PC-3 (cell line): ENCODE data around the gene PGBD4. TPM values are rescaled to one million over a fixed set of nuclear protein-coding genes. Genes with fewer than 3 reads are reported as not detected.

Source experiments
- ATAC-seq: fragments of 200-7000 bp; cut with Tn5 transposase; 2 replicates; pipeline ENCODE4 v1.9.1; 2020; ENCODE audit warnings: mild to moderate bottlenecking, moderate library complexity
- BruUV-seq: library from RNA; stranded (reverse); fragments of 400-500 nt; replicated peaks from 2 replicates; lab custom pipeline; 2021; lab: Mats Ljungman, UMichigan
- CTCF ChIA-PET: fragments of 300-600 bp; sonication (Branson Sonifier 250); formaldehyde crosslinking; loops from one replicate; lab custom pipeline; 2022; ENCODE audit warnings: antibody characterized with exemption; lab: Charles Lee
- POLR2A ChIA-PET: fragments of 300-600 bp; sonication (Branson Sonifier 250); formaldehyde crosslinking; loops from one replicate; lab custom pipeline; 2022; ENCODE audit warnings: antibody characterized with exemption; ENCODE audit not compliant: unreplicated experiment; lab: Charles Lee
- DNase-seq: peaks from one replicate; pipeline ENCODE4 v3.0.0-alpha.2; 2015
- H2AFZ ChIP-seq: fragments of 300-600 bp; sonication (generic); 2 replicates; pipeline ENCODE4 v1.6.0; 2016; ENCODE audit warnings: antibody characterized with exemption, low read length
- H3F3A ChIP-seq: fragments of 300-600 bp; sonication (generic); one replicate; pipeline ENCODE4 v1.6.0; 2017; ENCODE audit warnings: antibody characterized with exemption, low read length, control low read depth, mild to moderate bottlenecking; ENCODE audit not compliant: unreplicated experiment
- H3K27ac ChIP-seq: fragments of 300-600 bp; sonication (generic); 2 replicates; pipeline ENCODE4 v1.5.1; 2016; ENCODE audit warnings: mild to moderate bottlenecking, low read length
- H3K27me3 ChIP-seq: fragments of 300-600 bp; sonication (generic); 2 replicates; pipeline ENCODE4 v1.6.1; 2016; ENCODE audit warnings: low read length, mixed read lengths
- H3K36me3 ChIP-seq: fragments of 300-600 bp; sonication (generic); 2 replicates; pipeline ENCODE4 v1.6.1; 2016; ENCODE audit warnings: low read depth, mixed run types, low read length, mixed read lengths
- H3K4me1 ChIP-seq: fragments of 300-600 bp; sonication (generic); 2 replicates; pipeline ENCODE4 v1.5.1; 2016; ENCODE audit warnings: low read length; ENCODE audit not compliant: insufficient read depth
- H3K4me2 ChIP-seq: fragments of 300-600 bp; sonication (generic); 2 replicates; pipeline ENCODE4 v1.6.0; 2016; ENCODE audit warnings: low read length
- H3K4me3 ChIP-seq: fragments of 300-600 bp; sonication (generic); 2 replicates; pipeline ENCODE4 v1.5.1; 2016; ENCODE audit warnings: mild to moderate bottlenecking, low read length, mixed read lengths
- H3K79me2 ChIP-seq: fragments of 300-600 bp; sonication (generic); 2 replicates; pipeline ENCODE4 v1.6.1; 2017; ENCODE audit warnings: low read length, mixed read lengths
- H3K9ac ChIP-seq: fragments of 300-600 bp; sonication (generic); 2 replicates; pipeline ENCODE4 v1.6.0; 2016; ENCODE audit warnings: mild to moderate bottlenecking, low read length
- H3K9me2 ChIP-seq: fragments of 300-600 bp; sonication (generic); replicated peaks from 2 replicates; pipeline ENCODE4 v1.6.1; 2016; ENCODE audit warnings: mixed run types, low read length, mixed read lengths
- H3K9me3 ChIP-seq: fragments of 300-600 bp; sonication (generic); 2 replicates; pipeline ENCODE4 v1.6.1; 2016; ENCODE audit warnings: low read length, mixed read lengths
- H4K20me1 ChIP-seq: fragments of 300-600 bp; sonication (generic); 2 replicates; pipeline ENCODE4 v1.6.1; 2016; ENCODE audit warnings: low read length, mixed read lengths
- CTCF ChIP-seq: fragments of 300-600 bp; sonication (generic); conservative IDR thresholded peaks from 2 replicates; pipeline ENCODE4 v1.5.1; 2017; ENCODE audit warnings: antibody characterized with exemption, low read depth, mild to moderate bottlenecking, low read length
- EZH2 ChIP-seq: fragments of 300-600 bp; sonication (generic); IDR thresholded peaks from one replicate; pipeline ENCODE4 v1.6.1; 2017; ENCODE audit warnings: antibody characterized with exemption, mild to moderate bottlenecking, low read length; ENCODE audit not compliant: unreplicated experiment
- EZH2phosphoT487 ChIP-seq: fragments of 300-600 bp; sonication (generic); IDR thresholded peaks from 2 replicates; pipeline ENCODE4 v1.6.1; 2018; ENCODE audit warnings: mild to moderate bottlenecking, antibody characterized with exemption, low read length, borderline replicate concordance
- intact Hi-C: fragments of 100-400 bp; cut with micrococcal nuclease; formaldehyde crosslinking; loops from 2 replicates; pipeline ENCODE4 v1.9.0; 2023
- total RNA-seq: library from RNA; depleted of rRNA; stranded (reverse); fragments of >200 nt; gene quantifications from 2 replicates; pipeline ENCODE4 v1.2.3, GENCODE V29; 2014

The PGBD4 gene
- total RNA-seq, 1 experiment from 2014 or later: 2.6 TPM

DNA sequence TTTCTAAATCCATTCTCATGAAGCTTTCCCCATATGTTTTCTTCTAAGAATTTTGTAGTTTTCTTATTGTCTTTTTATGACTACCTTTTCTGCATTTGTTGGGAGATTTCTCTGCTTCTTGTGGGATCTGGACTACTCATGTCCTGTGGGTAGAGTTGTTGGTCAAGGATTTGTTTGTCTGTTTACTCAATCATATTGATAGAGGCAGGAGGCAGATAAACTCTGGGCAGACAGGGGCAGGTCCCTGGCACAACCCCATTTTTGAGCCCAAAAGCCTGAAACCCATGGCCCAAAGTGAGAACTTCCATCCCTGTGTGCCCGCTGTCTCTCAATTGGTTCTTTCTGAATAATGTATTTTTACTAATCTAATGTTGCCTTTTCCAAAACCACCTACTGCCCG is 12.3 kb downstream of the PGBD4 start:
- CTCF ChIA-PET: no interaction called here
- POLR2A ChIA-PET: no interaction called here

GRCh38 chr15:34114739-34115138 is 12.9 kb downstream of the PGBD4 start:
- BruUV-seq: no TSS peak
- intact Hi-C loops: no loop called here
- H3K4me2 ChIP-seq: no peak overlapping the region
- POLR2A ChIA-PET: no interaction called here
- CTCF ChIA-PET: no interaction called here
- H3K27ac ChIP-seq: no peak overlapping the region
- TF ChIP-seq CTCF: no peak
- no peak overlapping the region for H2AFZ ChIP-seq
- DNase-seq: no peak
- H3F3A ChIP-seq: no peaks in the 10 kb centered on the region
- no peak overlapping the region for H3K9ac ChIP-seq
- ATAC-seq: no peak
- H3K36me3 ChIP-seq: no peaks in the 10 kb centered on the region
- H3K9me2 ChIP-seq: no peaks in the 10 kb centered on the region
- H3K9me3 ChIP-seq: no peaks in the 10 kb centered on the region
- no peaks in the 10 kb centered on the region for H4K20me1 ChIP-seq
- H3K4me1 ChIP-seq: 0 out of 2 replicates have a peak, but pooled peaks cover 10% of the 10 kb centered on the region
- H3K79me2 ChIP-seq: no peaks in the 10 kb centered on the region
- H3K4me3 ChIP-seq: no peak overlapping the region
- H3K27me3 ChIP-seq: no peaks in the 10 kb centered on the region

More for the DNA sequence above, 12.3 kb downstream of the PGBD4 start:
- Histone ChIP-seq H3K27me3 (no peaks in the 10 kb centered on the region), H3K9ac (no peak overlapping the region), H3K4me2 (no peak overlapping the region), H2AFZ (no peak overlapping the region), H3K79me2 (no peaks in the 10 kb centered on the region), H3K9me3 (no peaks in the 10 kb centered on the region), H3F3A (no peaks in the 10 kb centered on the region), H3K4me3 (no peak overlapping the region), H3K36me3 (no peaks in the 10 kb centered on the region), H3K9me2 (no peaks in the 10 kb centered on the region), H3K27ac (no peak overlapping the region), H4K20me1 (no peaks in the 10 kb centered on the region), H3K4me1 (0 out of 2 replicates have a peak, but pooled peaks cover 7% of the 10 kb centered on the region)
- intact Hi-C loops: no loop called here
- TF ChIP-seq EZH2phosphoT487: no peak
- no TSS peak for BruUV-seq
- DNase-seq (no peak), ATAC-seq (no peak)

DNA sequence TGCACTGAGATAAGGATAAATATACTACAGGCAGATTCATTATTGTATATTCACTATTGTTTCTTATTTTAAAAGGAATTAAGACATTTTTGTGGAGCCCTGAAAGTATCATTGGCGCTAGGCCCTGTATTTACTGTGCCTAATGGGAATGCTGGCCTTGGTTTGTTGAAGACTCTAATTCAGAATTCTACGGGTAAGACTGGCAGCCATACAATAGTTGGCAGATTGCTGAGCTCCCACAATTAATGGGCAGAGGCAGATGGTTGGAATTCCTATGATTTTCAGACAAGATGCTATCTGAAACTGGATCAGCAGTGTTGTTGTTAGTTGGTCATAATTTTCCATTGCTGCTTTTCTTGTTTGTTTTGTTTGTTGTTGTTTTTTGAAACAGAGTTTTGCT is 14.7 kb downstream of the PGBD4 start:
- no TSS peak for BruUV-seq
- Histone ChIP-seq H2AFZ (no peak overlapping the region), H3K4me3 (no peak overlapping the region), H3K4me1 (0 out of 2 replicates have a peak, but pooled peaks cover 10% of the 10 kb centered on the region), H3K27ac (no peak overlapping the region), H3K4me2 (no peak overlapping the region), H4K20me1 (no peaks in the 10 kb centered on the region), H3K27me3 (no peaks in the 10 kb centered on the region), H3K9me2 (no peaks in the 10 kb centered on the region), H3K36me3 (no peaks in the 10 kb centered on the region), H3K79me2 (no peaks in the 10 kb centered on the region), H3K9ac (no peak overlapping the region), H3F3A (no peaks in the 10 kb centered on the region), H3K9me3 (no peaks in the 10 kb centered on the region)
- ChIA-PET CTCF (no interaction called here), POLR2A (interaction anchor here (0.5 kb wide), 1 partner anchor 11 kb away, joined by 4 read pairs; no protein-coding TSS in a partner anchor)
- TF ChIP-seq EZH2 (no peak), EZH2phosphoT487 (no peak), CTCF (no peak)
- intact Hi-C loops: no loop called here
- DNase-seq: no peak
- no peak for ATAC-seq
